PFSK-1 (cell line): Measurements from ENCODE around the gene NME4.

Experiments
- TAF1 ChIP-seq: IDR thresholded peaks from 2 replicates; pipeline ENCODE4 v1.6.1; 2012; ENCODE audit warnings: low read length, control low read depth, borderline replicate concordance; ENCODE audit not compliant: insufficient read depth
- TF ChIP-seq, protein P1 (sequence below), 2 experiments: IDR thresholded peaks; 2 replicates each; pipeline versions ENCODE4 v1.6.1 to v1.8.0; 2011 to 2012; ENCODE audit warnings: low read depth in 2 of 2, low read length in 2 of 2, control low read depth in 1 of 2, inconsistent platforms in 1 of 2, mild to moderate bottlenecking in 1 of 2, moderate library complexity in 1 of 2; ENCODE audit not compliant: insufficient read depth in 1 of 2

DNA sequence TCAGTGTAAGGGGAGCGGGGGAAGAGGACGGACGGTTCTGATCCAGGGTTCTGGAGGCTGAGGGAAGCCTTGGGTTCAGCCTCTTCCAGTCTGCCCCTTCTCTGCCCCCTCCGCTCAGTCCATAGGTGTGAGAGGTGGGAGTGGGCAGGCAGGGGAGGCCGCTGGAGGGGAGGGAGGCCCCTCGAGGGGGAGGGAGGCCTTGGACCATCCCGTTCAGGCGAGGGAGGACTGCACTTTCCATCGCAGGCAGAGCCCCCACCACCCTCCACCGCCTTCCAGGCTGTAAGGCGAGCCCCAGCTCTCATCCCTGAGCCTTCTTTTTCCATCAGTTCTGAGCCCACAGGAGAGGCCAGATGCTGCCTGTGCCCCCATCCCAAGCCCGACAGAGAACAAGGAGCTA is 40.3 kb upstream of the NME4 start:
- TF ChIP-seq, protein P1, sequence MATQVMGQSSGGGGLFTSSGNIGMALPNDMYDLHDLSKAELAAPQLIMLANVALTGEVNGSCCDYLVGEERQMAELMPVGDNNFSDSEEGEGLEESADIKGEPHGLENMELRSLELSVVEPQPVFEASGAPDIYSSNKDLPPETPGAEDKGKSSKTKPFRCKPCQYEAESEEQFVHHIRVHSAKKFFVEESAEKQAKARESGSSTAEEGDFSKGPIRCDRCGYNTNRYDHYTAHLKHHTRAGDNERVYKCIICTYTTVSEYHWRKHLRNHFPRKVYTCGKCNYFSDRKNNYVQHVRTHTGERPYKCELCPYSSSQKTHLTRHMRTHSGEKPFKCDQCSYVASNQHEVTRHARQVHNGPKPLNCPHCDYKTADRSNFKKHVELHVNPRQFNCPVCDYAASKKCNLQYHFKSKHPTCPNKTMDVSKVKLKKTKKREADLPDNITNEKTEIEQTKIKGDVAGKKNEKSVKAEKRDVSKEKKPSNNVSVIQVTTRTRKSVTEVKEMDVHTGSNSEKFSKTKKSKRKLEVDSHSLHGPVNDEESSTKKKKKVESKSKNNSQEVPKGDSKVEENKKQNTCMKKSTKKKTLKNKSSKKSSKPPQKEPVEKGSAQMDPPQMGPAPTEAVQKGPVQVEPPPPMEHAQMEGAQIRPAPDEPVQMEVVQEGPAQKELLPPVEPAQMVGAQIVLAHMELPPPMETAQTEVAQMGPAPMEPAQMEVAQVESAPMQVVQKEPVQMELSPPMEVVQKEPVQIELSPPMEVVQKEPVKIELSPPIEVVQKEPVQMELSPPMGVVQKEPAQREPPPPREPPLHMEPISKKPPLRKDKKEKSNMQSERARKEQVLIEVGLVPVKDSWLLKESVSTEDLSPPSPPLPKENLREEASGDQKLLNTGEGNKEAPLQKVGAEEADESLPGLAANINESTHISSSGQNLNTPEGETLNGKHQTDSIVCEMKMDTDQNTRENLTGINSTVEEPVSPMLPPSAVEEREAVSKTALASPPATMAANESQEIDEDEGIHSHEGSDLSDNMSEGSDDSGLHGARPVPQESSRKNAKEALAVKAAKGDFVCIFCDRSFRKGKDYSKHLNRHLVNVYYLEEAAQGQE (IDR thresholded peaks at IDR 0.05; ENCODE audit: insufficient read depth in 1 of 2, low read depth in 2 of 2, low read length in 2 of 2) = no peak
- no peak for TF ChIP-seq TAF1
